GM12891 (cell line): ENCODE measurements around the gene CABP5.

Experiments
- DNase-seq: peaks from one replicate; pipeline ENCODE4 v3.0.0; 2011; ENCODE audit warnings: low spot score; ENCODE audit not compliant: insufficient read length
- FAIRE-seq: peaks from 2 replicates; lab custom pipeline; 2011; peaks lifted over from hg19 to GRCh38; lab: Jason Lieb, UNC
- PAX5 ChIP-seq: IDR thresholded peaks from 2 replicates; pipeline ENCODE4 v1.6.1; 2011; ENCODE audit warnings: low read length, moderate library complexity, mild to moderate bottlenecking; ENCODE audit not compliant: insufficient read depth, severe bottlenecking
- POLR2A ChIP-seq: IDR thresholded peaks from 2 replicates; pipeline ENCODE4 v1.6.1; 2011; ENCODE audit warnings: low read depth, low read length, control low read depth
- POLR2AphosphoS5 ChIP-seq: IDR thresholded peaks from 2 replicates; pipeline ENCODE4 v1.6.1; 2011; ENCODE audit warnings: low read depth, low read length, control low read depth
- POU2F2 ChIP-seq: IDR thresholded peaks from 2 replicates; pipeline ENCODE4 v1.6.1; 2011; ENCODE audit warnings: low read depth, mild to moderate bottlenecking, control low read depth, low read length, moderate library complexity
- SPI1 ChIP-seq: IDR thresholded peaks from 2 replicates; pipeline ENCODE4 v1.6.1; 2011; ENCODE audit warnings: low read depth, low read length, control low read depth
- TAF1 ChIP-seq: IDR thresholded peaks from 2 replicates; pipeline ENCODE4 v1.6.1; 2011; ENCODE audit warnings: low read depth, low read length, control low read depth

Gene CABP5

DNA sequence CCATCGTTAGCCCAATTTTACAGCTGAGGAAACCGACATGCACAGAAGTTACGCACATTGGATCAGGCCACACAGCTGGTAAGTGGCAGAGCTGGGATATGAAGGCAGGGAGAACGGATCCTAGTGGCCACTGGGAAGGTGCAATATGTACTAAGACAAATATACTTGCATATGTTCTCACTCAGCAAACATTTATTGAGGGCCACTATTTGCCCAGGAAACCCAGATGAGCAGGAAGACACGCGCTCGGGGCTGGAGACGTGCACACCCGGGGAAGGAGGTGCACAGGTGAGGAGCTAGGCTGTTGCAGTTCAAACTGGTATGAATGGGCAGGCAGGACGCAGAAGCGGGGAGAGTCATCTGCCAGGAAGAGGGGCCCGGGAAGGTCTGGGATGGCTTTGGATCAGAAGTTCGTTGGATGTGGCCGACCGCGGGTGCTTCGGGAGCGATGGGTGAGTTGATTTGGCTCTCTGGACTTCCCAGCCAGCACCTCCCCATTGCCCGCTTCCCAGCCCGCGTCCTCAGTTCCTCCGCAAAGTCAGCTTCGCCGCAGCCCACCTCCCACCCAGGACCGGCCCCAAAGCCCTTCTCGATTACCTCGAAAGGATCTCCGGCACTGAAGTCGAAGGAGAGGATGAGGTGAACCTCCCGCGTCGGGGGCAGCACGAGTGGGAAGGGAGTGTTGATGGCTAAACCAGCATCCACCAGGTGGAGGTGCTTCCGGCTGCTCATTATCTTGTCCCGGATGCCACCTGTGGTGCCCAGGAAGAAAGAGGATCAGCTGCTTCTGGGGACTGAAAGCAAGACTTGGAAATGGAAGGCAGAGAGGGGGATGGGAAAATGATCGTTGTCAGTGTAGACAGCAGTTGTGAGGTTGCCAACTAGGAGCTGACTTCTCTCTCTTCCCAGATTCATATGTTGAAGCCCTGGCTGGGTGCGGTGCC lies 17.8 kb upstream of the CABP5 start:
- TF ChIP-seq POLR2AphosphoS5 (no peak), POU2F2 (no peak), SPI1 (no peak), PAX5 (no peak), TAF1 (no peak), POLR2A (no peak)
- DNase-seq, result no peak
- FAIRE-seq, result no peak

GRCh38 chr19:48060381-48060780 lies 16.5 kb upstream of the CABP5 start:
- TF ChIP-seq POLR2AphosphoS5 (no peak), PAX5 (no peak), SPI1 (no peak), TAF1 (no peak), POU2F2 (no peak), POLR2A (no peak)
- FAIRE-seq (no peak), DNase-seq (no peak)

DNA sequence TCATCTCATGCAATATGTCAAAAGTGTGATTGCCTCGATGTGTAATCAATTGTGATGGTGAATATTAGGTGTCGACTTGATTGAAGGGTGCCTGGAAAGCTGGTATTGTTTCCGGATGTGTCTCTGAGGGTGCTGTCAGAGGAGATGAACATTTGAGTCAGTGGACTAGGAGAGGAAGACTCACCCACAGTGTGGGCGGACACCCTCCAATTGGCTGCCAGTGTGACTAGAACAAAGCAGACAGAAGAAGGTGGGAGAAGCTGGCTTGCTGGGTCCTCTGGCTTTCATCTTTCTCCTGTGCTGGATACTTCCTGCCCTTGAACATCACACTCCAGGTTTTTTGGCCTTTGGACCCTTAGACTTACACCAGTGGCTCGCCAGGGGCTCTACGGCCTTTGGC lies 15.5 kb upstream of the CABP5 start:
- DNase-seq, result no peak
- TF ChIP-seq POLR2AphosphoS5 (no peak), SPI1 (no peak), POU2F2 (no peak), POLR2A (no peak), PAX5 (no peak), TAF1 (no peak)
- FAIRE-seq, result no peak

DNA sequence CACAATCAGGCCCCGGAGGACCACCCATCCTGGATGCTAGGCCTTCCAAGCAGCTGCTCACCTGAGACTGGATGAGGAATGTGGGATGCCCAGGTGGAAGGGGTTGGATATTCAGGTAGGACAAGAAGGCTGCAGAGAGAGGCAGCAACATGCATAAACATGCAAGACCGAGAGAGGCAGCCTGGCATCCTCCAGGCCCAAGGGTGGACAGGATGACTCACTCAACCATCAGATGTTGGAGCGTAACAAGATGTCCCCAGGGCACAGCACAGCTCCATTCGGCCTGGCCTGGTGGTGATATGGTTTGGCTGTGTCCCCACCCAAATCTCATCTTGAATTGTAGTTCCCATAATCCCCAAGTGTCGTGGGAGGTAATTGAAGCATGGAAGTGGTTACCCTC lies 10.0 kb upstream of the CABP5 start:
- FAIRE-seq, result no peak
- TF ChIP-seq POU2F2, result no peak
- TF ChIP-seq PAX5, result no peak
- no peak for TF ChIP-seq TAF1
- no peak for TF ChIP-seq POLR2AphosphoS5
- no peak for TF ChIP-seq SPI1
- no peak for TF ChIP-seq POLR2A
- DNase-seq, result no peak

- DNase-seq (no peak), FAIRE-seq (no peak)
- no peak for TF ChIP-seq TAF1
- TF ChIP-seq POLR2AphosphoS5, result no peak
- TF ChIP-seq POLR2A, result no peak
- TF ChIP-seq SPI1, result no peak
- TF ChIP-seq POU2F2, result no peak
Observed at GRCh38 chr19:48053076-48053475, 9.2 kb upstream of the CABP5 start.

GRCh38 chr19:48051335-48052033 lies 7.6 kb upstream of the CABP5 start:
- TF ChIP-seq POLR2A (no peak), POLR2AphosphoS5 (no peak), POU2F2 (no peak), SPI1 (no peak), TAF1 (no peak), PAX5 (no peak)
- FAIRE-seq (no peak), DNase-seq (no peak)

- FAIRE-seq (no peak), DNase-seq (no peak)
- TF ChIP-seq POU2F2, result no peak
- TF ChIP-seq SPI1, result no peak
- no peak for TF ChIP-seq POLR2A
- TF ChIP-seq POLR2AphosphoS5, result no peak
- no peak for TF ChIP-seq TAF1
- no peak for TF ChIP-seq PAX5
Observed at GRCh38 chr19:48044561-48044960, 682 bp upstream of the CABP5 start.

DNA sequence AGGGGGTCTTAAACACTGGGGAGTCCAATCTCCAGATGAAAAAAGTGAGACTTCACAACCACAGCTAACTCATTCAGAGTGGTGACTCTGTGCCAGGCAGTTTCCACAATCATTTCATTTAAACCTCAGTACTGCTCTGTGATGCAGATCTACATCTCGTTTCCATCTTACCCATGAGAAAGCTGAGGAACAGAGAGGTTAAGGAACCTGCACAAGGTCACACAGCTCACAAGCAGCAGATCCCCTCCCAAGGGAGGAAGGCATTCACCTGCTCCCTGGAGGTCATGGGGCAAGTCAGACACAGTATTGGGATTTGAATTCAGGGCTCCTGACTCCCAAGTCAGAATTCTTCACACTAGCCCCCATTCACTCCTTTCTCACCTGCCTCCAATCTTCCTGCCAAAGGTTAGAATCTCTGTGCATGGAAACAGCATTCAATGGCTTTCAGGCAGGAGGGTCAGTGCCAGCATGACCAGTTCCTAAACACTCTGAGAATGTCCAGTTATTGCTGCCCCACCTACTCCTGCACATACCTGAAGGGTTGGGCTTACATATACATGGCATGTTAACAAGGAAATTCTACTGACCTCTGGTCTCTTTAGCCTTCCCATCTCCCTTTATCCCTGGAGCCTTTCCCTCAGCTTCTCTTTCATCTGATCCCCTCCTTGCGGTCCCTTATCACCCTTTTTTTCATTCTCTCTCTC lies 1.9 kb downstream of the CABP5 start:
- FAIRE-seq (no peak), DNase-seq (no peak)
- TF ChIP-seq TAF1 (no peak), SPI1 (no peak), POLR2A (no peak), PAX5 (no peak), POLR2AphosphoS5 (no peak), POU2F2 (no peak)

DNA sequence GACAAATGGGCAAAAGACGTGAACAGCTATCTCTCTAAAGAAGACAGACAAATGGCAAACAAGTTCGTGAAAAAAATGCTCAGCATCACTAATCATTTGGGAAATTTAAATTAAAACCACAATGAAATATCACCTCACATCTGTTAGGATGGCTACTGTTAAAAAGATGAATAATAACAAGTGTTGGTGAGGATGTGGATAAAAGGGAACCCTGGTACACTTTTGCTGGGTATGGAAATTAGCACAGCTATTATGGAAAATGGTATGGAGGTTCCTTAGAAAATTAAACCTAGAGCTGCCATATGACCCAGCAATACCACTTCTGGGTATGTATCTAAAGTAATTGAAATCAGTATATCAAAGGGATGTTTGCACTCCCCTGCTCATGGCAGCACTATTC lies 7.1 kb downstream of the CABP5 start:
- no peak for DNase-seq
- no peak for TF ChIP-seq SPI1
- TF ChIP-seq POLR2A, result no peak
- TF ChIP-seq TAF1, result no peak
- no peak for TF ChIP-seq PAX5
- TF ChIP-seq POLR2AphosphoS5, result no peak
- TF ChIP-seq POU2F2, result no peak
- FAIRE-seq, result no peak

DNA sequence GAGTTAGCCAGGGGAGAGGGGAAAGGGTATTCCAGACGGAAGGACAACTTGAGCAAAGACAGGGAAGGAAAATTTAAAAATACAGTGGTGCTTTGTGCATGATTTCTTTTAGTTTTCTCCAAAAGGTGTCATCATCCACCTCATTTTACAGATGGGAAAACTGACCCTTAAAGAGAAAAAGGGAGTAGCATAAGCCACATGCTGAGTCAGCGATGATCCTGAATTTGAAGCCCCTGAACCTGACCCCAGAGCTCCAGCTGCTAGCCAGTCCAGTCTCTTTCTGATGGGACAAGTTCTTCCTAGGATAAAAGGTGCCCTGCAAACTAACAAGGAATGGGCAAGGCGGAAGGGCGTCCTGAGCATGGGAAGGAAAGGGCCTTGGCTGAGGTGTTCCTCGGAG lies 10.3 kb downstream of the CABP5 start:
- FAIRE-seq, result no peak
- TF ChIP-seq SPI1, result no peak
- TF ChIP-seq TAF1, result no peak
- no peak for DNase-seq
